Kidney (tissue), 14 donors: ENCODE data around the gene PPFIA4. TPM values are rescaled to one million over a fixed set of nuclear protein-coding genes. Genes with fewer than 3 reads are reported as not detected.

Source experiments
- DNase-seq, 5 donors: peaks; one replicate each; pipeline ENCODE4 v3.0.0-alpha.2; 2013 to 2020
- FAIRE-seq: peaks from 2 replicates; lab custom pipeline; 2012; peaks lifted over from hg19 to GRCh38; lab: Jason Lieb, UNC
- H3K27ac ChIP-seq, 2 donors: one replicate each; pipeline ENCODE4 v1.7.0; 2013; ENCODE audit warnings: low read depth in 2 of 2, low read length in 2 of 2, inconsistent platforms in 1 of 2
- H3K27me3 ChIP-seq: one replicate; pipeline ENCODE4 v1.7.1; 2013; ENCODE audit warnings: low read length, inconsistent platforms; ENCODE audit not compliant: control insufficient read depth, insufficient read depth
- H3K36me3 ChIP-seq, 3 donors: one replicate each; pipeline versions ENCODE4 v1.7.0 to v1.7.1; 2013; ENCODE audit warnings: low read length in 3 of 3, control low read depth in 1 of 3, inconsistent platforms in 1 of 3; ENCODE audit not compliant: insufficient read depth in 3 of 3, control insufficient read depth in 2 of 3
- H3K4me1 ChIP-seq, 3 donors: one replicate each; pipeline versions ENCODE4 v1.7.0 to v1.7.1; 2013; ENCODE audit warnings: low read length in 3 of 3, inconsistent platforms in 1 of 3, low read depth in 1 of 3; ENCODE audit not compliant: control insufficient read depth in 2 of 3, insufficient read depth in 2 of 3
- H3K4me3 ChIP-seq, 3 donors: one replicate each; pipeline versions ENCODE4 v1.7.0 to v1.8.1; 2013; ENCODE audit warnings: low read length in 3 of 3, control low read depth in 1 of 3, inconsistent platforms in 1 of 3
- H3K9ac ChIP-seq, 3 donors: one replicate each; pipeline versions ENCODE4 v1.7.0 to v1.7.1; 2013; ENCODE audit warnings: low read length in 3 of 3, control low read depth in 1 of 3, inconsistent platforms in 1 of 3
- H3K9me3 ChIP-seq, 3 donors: one replicate each; pipeline versions ENCODE4 v1.7.0 to v1.7.1; 2013; ENCODE audit warnings: low read length in 3 of 3, control low read depth in 1 of 3, inconsistent platforms in 1 of 3; ENCODE audit not compliant: control insufficient read depth in 2 of 3, insufficient read depth in 1 of 3
- CTCF ChIP-seq: IDR thresholded peaks from 3 replicates; pipeline ENCODE4 v1.5.1; 2012; ENCODE audit warnings: mild to moderate bottlenecking, moderate library complexity, borderline replicate concordance; ENCODE audit not compliant: insufficient read depth; ENCODE audit errors: extremely low read depth
- intact Hi-C: fragments of 100-400 bp; cut with DNase I; formaldehyde crosslinking; loops from one replicate; pipeline ENCODE4 v1.11.1; 2022
- polyA plus RNA-seq: library from polyadenylated mRNA; stranded (reverse); fragments of 350-450 nt; fragmentation: Illumina TruSeq; extraction: RNeasy Lipid Tissue Mini Kit (QIAGEN cat#74804); gene quantifications from one replicate; pipeline ENCODE4 v1.2.3, GENCODE V29; 2014; ENCODE audit warnings: low read depth, low replicate concordance; ENCODE audit not compliant: insufficient read depth
- total RNA-seq: library from RNA; stranded (reverse); fragmentation: NEBNext Ultra II Directional; extraction: Animal tissue kit (Norgen Biotek cat#: 25700); gene quantifications from one replicate; pipeline ENCODE4 v1.2.1, GENCODE V29; 2021
- donor health status: control.
- donor health status: control.
- donor health status: control.
- donor health status: control.
- donor health status: control.
- donor health status: DM: yes; HTN: yes; CAD: no.
- donor health status: Normal renal cell carcinoma (clear cell type).

Gene PPFIA4
- total and polyA plus RNA-seq, 2 donors from 2014 or later = 1.7 to 5.2 TPM

DNA sequence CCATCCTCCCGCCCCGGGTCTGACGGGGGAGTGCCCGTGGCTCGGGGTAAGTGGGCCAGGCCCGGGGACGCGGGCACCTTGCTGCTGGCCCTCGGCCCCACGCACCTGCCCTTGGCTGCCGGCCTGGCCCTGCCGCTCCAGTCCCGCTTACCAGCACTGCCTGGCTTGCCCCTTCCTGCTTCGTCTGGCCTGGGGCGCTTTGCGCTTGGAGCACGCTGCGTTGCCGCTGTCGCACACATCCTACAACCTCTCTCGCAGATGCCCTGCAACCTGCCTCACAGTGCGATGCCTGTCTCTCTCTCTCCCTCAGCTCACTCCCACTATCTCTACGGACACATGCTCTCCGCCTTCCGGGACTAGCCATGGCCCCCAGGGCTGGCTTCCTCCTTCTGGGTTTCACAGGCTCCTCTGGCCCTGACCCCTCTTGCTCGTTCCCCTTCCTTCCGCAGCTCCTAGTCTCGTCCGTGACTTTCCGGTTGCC is 49.8 kb downstream of the PPFIA4 start:
- TF ChIP-seq CTCF = no peak
- intact Hi-C loops = no loop called here
- Histone ChIP-seq H3K27ac (no peak overlapping the region), H3K4me1 (peaks cover 0 to 7% (median 4%) of the 10 kb centered on the region in 3 donors), H3K9ac (no peak overlapping the region), H3K9me3 (no peaks in the 10 kb centered on the region), H3K4me3 (peak overlapping the region in 2 of 3 donors; percentile 17 to 42), H3K36me3 (no peaks in the 10 kb centered on the region), H3K27me3 (no peaks in the 10 kb centered on the region)
- no peak for FAIRE-seq
- DNase-seq = no peak

DNA sequence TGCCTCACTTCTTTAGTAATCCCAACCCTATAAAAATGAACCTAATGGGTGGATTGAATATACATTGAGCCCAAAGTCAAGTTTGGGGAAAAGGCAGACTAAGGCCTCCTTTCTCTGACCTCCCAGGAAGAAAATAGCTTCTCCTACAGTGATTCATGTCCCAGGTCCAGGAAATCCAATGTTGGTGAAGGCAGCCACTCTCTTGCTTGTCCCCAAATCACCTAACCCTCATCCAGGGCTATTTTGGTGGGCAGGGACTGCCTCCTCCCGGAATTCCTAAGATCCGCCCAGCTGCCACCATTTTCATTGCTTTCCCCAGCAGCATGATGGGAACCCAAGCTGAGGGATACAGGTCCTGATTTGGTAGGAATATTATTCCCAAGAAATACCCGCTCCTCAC is 51.1 kb downstream of the PPFIA4 start:
- intact Hi-C loops = no loop called here
- no peaks in the 10 kb centered on the region for H3K27me3 ChIP-seq
- H3K36me3 ChIP-seq = no peaks in the 10 kb centered on the region
- no peak overlapping the region for H3K9ac ChIP-seq
- FAIRE-seq (no peak), DNase-seq (no peak)
- no peak overlapping the region for H3K4me3 ChIP-seq
- no peak overlapping the region for H3K27ac ChIP-seq
- H3K4me1 ChIP-seq = peaks cover 0 to 7% (median 4%) of the 10 kb centered on the region in 3 donors
- no peaks in the 10 kb centered on the region for H3K9me3 ChIP-seq
- TF ChIP-seq CTCF = no peak

- FAIRE-seq (no peak), DNase-seq (no peak)
- Histone ChIP-seq H3K9me3 (no peaks in the 10 kb centered on the region), H3K4me3 (no peak overlapping the region), H3K9ac (no peak overlapping the region), H3K27me3 (no peaks in the 10 kb centered on the region), H3K36me3 (no peaks in the 10 kb centered on the region), H3K4me1 (peaks cover 0 to 7% (median 4%) of the 10 kb centered on the region in 3 donors), H3K27ac (no peak overlapping the region)
- no peak for TF ChIP-seq CTCF
- intact Hi-C loops = no loop called here
Measured at GRCh38 chr1:203077956-203078355, 51.7 kb downstream of the PPFIA4 start.

GRCh38 chr1:203078478-203078877 is 52.2 kb downstream of the PPFIA4 start:
- no peak for FAIRE-seq

More at GRCh38 chr1:203078478-203078877, 52.2 kb downstream of the PPFIA4 start:
- H3K9me3 ChIP-seq = no peaks in the 10 kb centered on the region
- TF ChIP-seq CTCF = no peak
- H3K4me3 ChIP-seq = no peak overlapping the region
- H3K9ac ChIP-seq = no peak overlapping the region
- intact Hi-C loops = no loop called here
- H3K27me3 ChIP-seq = no peaks in the 10 kb centered on the region
- H3K36me3 ChIP-seq = no peaks in the 10 kb centered on the region
- no peak overlapping the region for H3K27ac ChIP-seq
- DNase-seq = no peak
- peaks cover 0 to 7% (median 4%) of the 10 kb centered on the region in 3 donors for H3K4me1 ChIP-seq
